Thymus (tissue), 11 donors: ENCODE results near the gene POLD4. TPM values are rescaled to one million over a fixed set of nuclear protein-coding genes. Genes with fewer than 3 reads are reported as not detected.

Experiments
- DNase-seq, 9 donors: peaks; one replicate each; pipeline ENCODE4 v3.0.0-alpha.2; 2013; ENCODE audit warnings: low spot score in 9 of 9, low read depth in 6 of 9, missing footprints in 1 of 9
- H3K27ac ChIP-seq, 2 donors: one replicate each; pipeline ENCODE4 v1.5.1; 2013; ENCODE audit warnings: control low read depth in 1 of 2, low read depth in 1 of 2, low read length in 1 of 2, mild to moderate bottlenecking in 1 of 2, moderate library complexity in 1 of 2
- H3K27me3 ChIP-seq, 2 donors: one replicate each; pipeline ENCODE4 v1.5.1; 2013; ENCODE audit warnings: low read length in 1 of 2; ENCODE audit not compliant: control insufficient read depth in 2 of 2, insufficient read depth in 1 of 2
- H3K36me3 ChIP-seq, 2 donors: one replicate each; pipeline ENCODE4 v1.5.1; 2013; ENCODE audit warnings: low read length in 1 of 2, mild to moderate bottlenecking in 1 of 2, moderate library complexity in 1 of 2; ENCODE audit not compliant: control insufficient read depth in 2 of 2, insufficient read depth in 2 of 2
- H3K4me1 ChIP-seq, 2 donors: one replicate each; pipeline ENCODE4 v1.5.1; 2013; ENCODE audit warnings: low read length in 2 of 2; ENCODE audit not compliant: control insufficient read depth in 2 of 2, insufficient read depth in 2 of 2
- H3K4me3 ChIP-seq, 2 donors: one replicate each; pipeline ENCODE4 v1.5.1; 2013; ENCODE audit warnings: low read length in 2 of 2, control low read depth in 1 of 2, mild to moderate bottlenecking in 1 of 2
- H3K9me3 ChIP-seq, 2 donors: one replicate each; pipeline ENCODE4 v1.5.1; 2013; ENCODE audit warnings: low read length in 1 of 2, mild to moderate bottlenecking in 1 of 2; ENCODE audit not compliant: control insufficient read depth in 2 of 2, insufficient read depth in 1 of 2
- WGBS: extraction: QIAGEN DNeasy Blood & Tissue Kit; methylation state at CpG from one replicate; pipeline ENCODE4 v1.1.7; 2013; 5-methylcytosine and 5-hydroxymethylcytosine counted together
- polyA plus RNA-seq: library from polyadenylated mRNA; stranded (reverse); fragments of 200-250 nt; gene quantifications from one replicate; pipeline ENCODE4 v1.2.3, GENCODE V29; 2013
- total RNA-seq: library from RNA; stranded (reverse); fragments of 120-200 nt; gene quantifications from one replicate; pipeline ENCODE4 v1.2.4, GENCODE V29; 2013
- donor health status: healthy.

Gene POLD4
- total and polyA plus RNA-seq, 2 donors = 70.0 to 143 TPM

- H3K27me3 ChIP-seq = no peaks in the 10 kb centered on the region
- no peaks in the 10 kb centered on the region for H3K36me3 ChIP-seq
- no peaks in the 10 kb centered on the region for H3K9me3 ChIP-seq
- H3K27ac ChIP-seq = peak overlapping the region in 1 of 2 donors; percentile 70
- peak in 8 of 9 donors; percentile 57 to 81 (median 66) for DNase-seq
- 56% methylated on average over 3 of the region's 3 CpGs for WGBS
- peak overlapping the region in 1 of 2 donors; percentile 16 for H3K4me3 ChIP-seq
- H3K4me1 ChIP-seq = peaks cover 14 to 52% of the 10 kb centered on the region in 2 donors
Measured at GRCh38 chr11:67356864-67357561, 3.7 kb upstream of the POLD4 start.

GRCh38 chr11:67356387-67356863 is 3.1 kb upstream of the POLD4 start:
- Histone ChIP-seq H3K36me3 (no peaks in the 10 kb centered on the region), H3K4me3 (peak overlapping the region in 1 of 2 donors; percentile 16), H3K27me3 (no peaks in the 10 kb centered on the region), H3K27ac (peak overlapping the region in 1 of 2 donors; percentile 70), H3K9me3 (no peaks in the 10 kb centered on the region), H3K4me1 (peaks cover 14 to 58% of the 10 kb centered on the region in 2 donors)
- peak in 3 of 9 donors; percentile 51 to 73 (median 58) for DNase-seq
- WGBS = 67% methylated on average over 4 of the region's 4 CpGs

DNA sequence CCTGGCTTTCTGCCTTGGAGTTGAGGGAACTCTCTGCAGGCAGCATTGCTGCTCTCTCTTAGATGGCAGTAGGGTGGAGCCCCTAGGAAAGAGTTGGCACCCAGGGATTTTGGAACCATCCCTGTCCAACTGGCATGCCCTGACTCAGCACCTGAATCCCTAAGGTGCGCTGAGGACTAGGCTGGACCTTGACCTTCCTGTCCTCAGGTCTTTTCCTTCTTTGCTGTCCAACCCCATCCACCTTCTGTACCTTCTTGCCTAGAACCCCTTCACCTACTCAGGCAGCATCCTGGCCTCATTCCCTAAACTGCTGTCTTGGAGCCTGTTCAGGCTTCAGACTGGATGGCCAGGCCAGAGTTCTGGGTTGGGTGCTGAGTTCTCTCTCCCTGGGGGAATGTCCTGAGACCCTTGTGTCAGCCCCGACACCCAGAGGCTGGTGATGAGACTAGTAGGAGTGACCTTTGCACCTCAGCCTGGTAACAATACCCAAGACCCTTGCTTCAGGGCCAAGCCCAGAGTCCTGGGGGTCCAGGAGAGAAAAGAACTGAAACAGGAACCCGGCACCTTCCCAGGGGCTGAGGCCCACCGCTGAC is 2.5 kb upstream of the POLD4 start:
- no peaks in the 10 kb centered on the region for H3K9me3 ChIP-seq
- H3K36me3 ChIP-seq = no peaks in the 10 kb centered on the region
- no peak overlapping the region for H3K4me3 ChIP-seq
- H3K4me1 ChIP-seq = peaks cover 14 to 62% of the 10 kb centered on the region in 2 donors
- WGBS = 79% methylated on average over 4 of the region's 4 CpGs
- peak overlapping the region in 1 of 2 donors; percentile 70 for H3K27ac ChIP-seq
- no peaks in the 10 kb centered on the region for H3K27me3 ChIP-seq
- DNase-seq = no peak

- WGBS = 97% methylated on average over 11 of the region's 11 CpGs
- H3K27me3 ChIP-seq = no peaks in the 10 kb centered on the region
- no peaks in the 10 kb centered on the region for H3K36me3 ChIP-seq
- H3K4me1 ChIP-seq = peaks cover 14 to 62% of the 10 kb centered on the region in 2 donors
- no peak overlapping the region for H3K4me3 ChIP-seq
- no peaks in the 10 kb centered on the region for H3K9me3 ChIP-seq
- H3K27ac ChIP-seq = peak overlapping the region; percentile 6 to 98
- no peak for DNase-seq
Measured at GRCh38 chr11:67355023-67355793, 1.9 kb upstream of the POLD4 start.

DNA sequence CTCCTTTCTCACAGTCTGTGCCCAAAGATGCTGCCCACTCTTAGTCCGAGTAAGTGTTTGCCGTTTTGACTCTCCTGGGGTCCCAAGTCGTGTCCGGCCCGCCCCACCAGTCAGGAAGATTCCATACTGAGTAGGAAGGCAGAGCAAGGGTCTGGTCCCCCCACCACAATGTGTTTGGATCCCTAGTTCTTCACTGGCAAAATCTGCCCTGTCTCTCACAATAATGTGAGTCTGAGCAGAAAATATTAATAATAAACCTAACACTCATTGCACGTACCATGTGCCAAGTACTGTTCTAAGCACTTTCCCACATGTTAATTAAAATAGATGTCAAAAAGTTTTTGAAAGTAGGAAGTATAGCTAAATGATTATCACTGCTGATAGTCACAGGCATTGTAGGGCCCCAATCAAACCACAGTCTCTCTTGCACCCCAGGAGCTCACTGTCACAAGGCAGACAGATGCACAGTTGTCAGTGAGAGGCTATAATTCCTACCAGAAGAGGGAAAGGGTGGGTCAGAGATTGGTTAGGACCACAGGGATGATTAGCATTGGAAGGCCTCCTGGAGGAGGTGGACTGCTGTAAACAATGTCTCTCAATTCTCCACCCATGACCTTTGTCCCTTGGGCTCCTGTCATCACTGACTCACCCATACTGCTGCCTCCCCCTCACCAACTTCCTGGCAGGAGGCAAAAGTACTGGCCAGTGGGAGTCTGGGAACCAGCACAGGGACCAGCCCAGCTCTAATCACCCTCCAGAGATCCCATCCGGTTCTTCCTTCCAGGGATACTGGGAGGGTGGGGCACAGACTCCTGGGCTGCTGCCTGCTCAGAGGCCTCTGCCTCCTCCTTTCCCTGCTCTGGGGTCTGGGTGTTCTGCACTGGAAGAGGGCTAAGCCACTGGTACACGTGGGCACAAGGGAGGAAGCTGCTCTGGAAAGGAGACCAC is 1.0 kb upstream of the POLD4 start:
- H3K27me3 ChIP-seq = no peaks in the 10 kb centered on the region
- peaks cover 14 to 62% of the 10 kb centered on the region in 2 donors for H3K4me1 ChIP-seq
- H3K27ac ChIP-seq = peak overlapping the region; percentile 98 to 99
- peak overlapping the region; percentile 91 to 95 for H3K4me3 ChIP-seq
- H3K9me3 ChIP-seq = no peaks in the 10 kb centered on the region
- WGBS = 78% methylated on average over 8 of the region's 8 CpGs
- no peak for DNase-seq
- no peaks in the 10 kb centered on the region for H3K36me3 ChIP-seq

DNA sequence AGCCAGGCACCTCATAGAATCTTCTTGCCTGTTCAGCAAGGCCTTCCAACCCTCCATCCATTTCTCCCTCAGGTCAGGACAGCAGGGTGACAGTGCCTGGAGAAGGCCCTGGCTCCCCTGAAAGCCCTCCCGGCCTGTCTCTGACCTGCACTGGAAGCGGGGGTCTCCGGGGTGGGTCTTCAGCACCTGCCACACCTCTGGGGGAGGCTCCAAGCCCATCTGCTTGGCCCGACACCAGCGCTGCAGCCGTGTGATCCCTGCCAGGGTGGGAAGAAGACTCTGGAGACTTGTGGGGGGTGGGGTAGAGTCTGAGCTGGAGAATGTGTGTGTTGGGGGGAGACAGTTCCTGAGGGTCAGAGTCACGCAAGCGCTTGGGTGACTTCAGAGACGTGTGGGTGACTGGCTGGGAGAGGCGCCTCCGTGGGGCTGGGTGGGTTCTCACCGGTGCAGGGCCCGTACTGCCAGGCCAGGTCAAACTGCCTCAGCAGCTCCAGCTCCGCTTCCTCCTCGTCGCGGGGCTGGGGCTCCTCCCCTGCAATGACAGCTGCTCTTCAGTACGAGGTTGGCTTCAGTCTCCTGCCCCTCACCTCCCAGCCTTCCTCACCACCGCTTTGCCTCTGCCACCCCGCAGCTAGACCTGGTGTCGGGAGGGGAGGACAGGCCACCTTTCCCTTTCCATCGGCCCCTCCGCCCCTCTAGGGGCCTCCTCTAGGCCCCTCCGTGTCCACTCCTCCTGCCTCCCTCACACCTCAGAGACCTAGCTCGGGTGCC is 615 bp downstream of the POLD4 start:
- WGBS = 24% methylated on average over 25 of the region's 25 CpGs
- Histone ChIP-seq H3K9me3 (no peaks in the 10 kb centered on the region), H3K4me1 (peaks cover 14 to 66% of the 10 kb centered on the region in 2 donors), H3K27me3 (no peaks in the 10 kb centered on the region), H3K27ac (peak overlapping the region; percentile 98 to 99), H3K4me3 (peak overlapping the region; percentile 91 to 95), H3K36me3 (no peaks in the 10 kb centered on the region)
- peak in 1 of 9 donors; percentile 77 for DNase-seq

- no peaks in the 10 kb centered on the region for H3K9me3 ChIP-seq
- no peak overlapping the region for H3K27ac ChIP-seq
- no peak overlapping the region for H3K4me3 ChIP-seq
- H3K27me3 ChIP-seq = no peaks in the 10 kb centered on the region
- H3K4me1 ChIP-seq = peaks cover 14 to 55% of the 10 kb centered on the region in 2 donors
- H3K36me3 ChIP-seq = no peaks in the 10 kb centered on the region
- 57% methylated on average over 11 of the region's 11 CpGs for WGBS
- DNase-seq = peak in 8 of 9 donors; percentile 54 to 84 (median 74)
Measured at GRCh38 chr11:67351275-67352005, 1.9 kb downstream of the POLD4 start.
